GM18868 (cell line): ENCODE measurements around the gene C12orf57.
"Not testable (repeated sequence)": the region's sequence is repeated elsewhere in the genome, so short reads cannot be mapped to it uniquely, and the experiment has no call there.

ENCODE experiments used
- ATAC-seq: cut with Tn5 transposase; IDR thresholded peaks from one replicate; pipeline ENCODE4 v1.9.1; 2021; ENCODE audit warnings: mild to moderate bottlenecking, moderate library complexity; ENCODE audit not compliant: unreplicated experiment

The C12orf57 gene, protein sequence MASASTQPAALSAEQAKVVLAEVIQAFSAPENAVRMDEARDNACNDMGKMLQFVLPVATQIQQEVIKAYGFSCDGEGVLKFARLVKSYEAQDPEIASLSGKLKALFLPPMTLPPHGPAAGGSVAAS

DNA sequence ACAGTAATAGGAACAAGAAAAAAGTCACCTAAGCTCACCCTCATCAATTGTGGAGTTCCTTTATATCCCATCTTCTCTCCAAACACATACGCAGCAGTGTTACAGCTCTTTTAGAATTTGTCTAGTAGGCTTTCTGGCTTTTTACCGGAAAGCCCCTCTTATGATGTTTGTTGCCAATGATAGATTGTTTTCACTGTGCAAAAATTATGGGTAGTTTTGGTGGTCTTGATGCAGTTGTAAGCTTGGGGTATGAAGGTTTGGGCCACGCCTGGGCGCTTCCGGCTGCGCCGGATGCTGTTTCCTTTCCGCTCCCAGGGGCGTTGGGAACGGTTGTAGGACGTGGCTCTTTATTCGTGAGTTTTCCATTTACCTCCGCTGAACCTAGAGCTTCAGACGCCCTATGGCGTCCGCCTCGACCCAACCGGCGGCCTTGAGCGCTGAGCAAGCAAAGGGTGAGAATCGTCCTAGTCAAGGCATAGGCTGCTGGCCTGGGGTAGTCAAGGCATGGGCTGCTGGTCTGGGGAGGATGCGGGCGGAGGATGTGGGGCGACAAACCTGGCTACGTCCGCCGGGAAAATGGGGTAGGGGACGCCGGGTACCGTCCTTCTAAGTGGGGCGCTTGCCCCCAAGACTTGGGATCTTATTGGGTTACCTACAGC lies at the start of gene C12orf57, which contains the start of gene RNU7-1:
Gene C12orf57 (plus strand): TSS at position 301 of the 659 bp plus-strand sequence. CDS start 100 bp downstream, at position 401.
Gene RNU7-1 (plus strand): TSS at position 95 of the 659 bp plus-strand sequence.
- ATAC-seq: peak; percentile 32

DNA sequence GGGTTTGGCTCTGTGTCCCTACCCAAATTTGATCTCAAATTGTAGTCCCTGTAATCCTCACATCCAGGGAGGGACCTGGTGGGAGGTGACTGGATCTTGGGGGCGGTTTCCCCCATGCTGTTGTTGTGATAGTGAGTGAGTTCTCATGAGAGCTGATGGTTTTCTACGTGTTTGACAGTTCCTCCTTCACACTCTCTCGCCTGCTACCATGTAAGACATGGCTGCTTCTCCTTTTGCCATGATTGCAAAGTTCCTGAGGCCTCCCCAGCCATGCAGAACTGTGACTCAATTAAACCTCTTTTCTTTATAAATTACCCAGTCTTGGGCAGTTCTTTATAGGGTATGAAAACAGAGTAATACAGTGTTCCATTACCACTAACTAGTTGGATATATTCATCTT lies 49.5 kb upstream of the C12orf57 start:
- ATAC-seq: no peak

DNA sequence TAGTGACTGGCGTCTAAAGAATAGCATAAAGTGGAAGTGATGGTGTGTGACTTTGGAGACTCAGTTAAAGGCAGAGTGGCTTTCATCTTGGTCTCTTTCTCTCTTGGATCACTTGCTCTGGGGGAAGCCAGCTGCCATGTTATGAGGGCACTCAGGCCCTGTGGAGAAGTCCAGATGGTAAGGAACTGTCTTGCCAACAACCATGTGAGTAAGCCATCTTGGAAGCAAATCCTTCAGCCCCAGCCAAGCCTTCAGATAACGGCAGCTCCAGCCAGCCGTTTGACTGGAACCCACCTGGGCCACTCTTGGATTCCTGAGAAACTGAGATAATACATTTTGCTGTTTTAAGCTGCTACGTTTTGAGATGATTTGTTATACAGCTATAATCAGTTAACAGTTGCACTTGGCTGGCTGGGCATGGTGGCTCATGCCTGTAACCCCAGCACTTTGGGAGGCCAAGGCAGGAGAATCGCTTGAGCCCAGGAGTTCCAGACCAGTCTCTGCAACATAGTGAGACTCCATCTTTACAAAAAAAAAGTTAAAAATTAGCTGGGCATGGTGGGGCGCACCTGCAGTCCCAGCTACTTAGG lies 46.9 kb upstream of the C12orf57 start:
- ATAC-seq: no peak

DNA sequence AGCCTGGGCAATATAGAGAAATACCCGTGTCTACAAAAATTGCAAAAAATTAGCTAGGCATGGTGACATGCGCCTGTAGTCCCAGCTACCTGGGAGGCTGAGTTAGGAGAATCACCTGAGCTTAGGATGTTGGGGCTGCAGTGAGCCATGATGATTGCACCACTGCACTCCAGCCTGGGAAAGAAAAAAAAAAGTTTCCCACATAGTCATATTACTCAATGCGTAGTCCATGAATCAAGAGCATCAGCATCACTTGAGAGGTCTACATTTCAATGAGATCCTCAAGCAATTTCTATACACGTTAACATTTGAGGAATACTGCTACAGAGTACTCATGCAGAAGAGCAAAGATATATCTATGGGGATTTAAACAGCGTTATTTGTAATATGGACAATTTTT lies 44.4 kb upstream of the C12orf57 start:
- ATAC-seq: no peak

DNA sequence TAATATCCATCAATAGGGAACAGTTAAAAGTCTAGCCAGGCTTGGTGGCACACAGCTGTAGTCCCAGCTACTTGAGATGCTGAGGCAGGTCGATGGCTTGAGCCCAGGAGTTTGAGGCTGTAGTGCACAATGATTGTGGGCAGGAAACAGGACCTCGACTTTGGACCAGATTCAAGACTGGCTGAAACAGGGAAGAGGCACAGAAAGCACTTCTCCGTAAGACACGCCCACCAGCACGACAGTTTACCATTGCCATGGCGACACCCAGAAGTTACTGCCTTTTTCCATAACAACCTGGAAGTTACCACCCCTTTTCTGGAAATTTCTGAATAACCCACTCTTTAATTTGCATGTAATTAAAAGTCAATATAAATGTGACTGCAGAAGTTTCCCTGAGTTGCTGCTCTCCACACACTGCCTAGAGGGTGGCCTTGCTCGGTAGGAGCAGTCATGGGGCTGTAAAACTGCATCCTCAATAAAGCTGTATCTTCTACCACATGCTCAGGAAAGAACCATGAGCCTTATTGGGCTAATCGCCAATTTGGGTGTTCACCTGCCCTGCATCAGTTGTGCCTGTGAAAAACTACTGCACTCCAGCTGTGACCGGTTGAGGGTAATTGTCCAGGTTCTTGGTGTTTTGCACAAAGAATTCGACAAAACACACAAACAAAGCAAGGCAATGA lies 43.8 kb upstream of the C12orf57 start:
- no peak for ATAC-seq

DNA sequence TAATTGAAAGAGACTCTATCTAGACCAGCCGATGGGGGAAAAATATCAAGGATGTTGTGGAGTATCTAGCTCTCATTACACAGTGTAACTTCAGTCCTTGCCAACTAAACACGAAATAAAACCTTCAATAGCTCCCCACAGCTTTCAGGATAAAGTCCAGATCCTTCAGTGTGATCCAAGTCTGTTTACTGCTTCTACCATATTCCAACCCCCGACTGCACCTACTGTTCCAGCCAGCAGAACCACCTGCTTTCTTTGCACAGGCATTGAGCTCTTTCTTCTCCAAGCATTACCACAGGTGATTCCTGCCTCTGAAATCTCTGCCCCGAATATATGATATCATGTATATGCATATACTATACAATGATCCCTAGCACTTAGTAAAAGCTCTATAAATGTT lies 41.4 kb upstream of the C12orf57 start:
- ATAC-seq: no peak

DNA sequence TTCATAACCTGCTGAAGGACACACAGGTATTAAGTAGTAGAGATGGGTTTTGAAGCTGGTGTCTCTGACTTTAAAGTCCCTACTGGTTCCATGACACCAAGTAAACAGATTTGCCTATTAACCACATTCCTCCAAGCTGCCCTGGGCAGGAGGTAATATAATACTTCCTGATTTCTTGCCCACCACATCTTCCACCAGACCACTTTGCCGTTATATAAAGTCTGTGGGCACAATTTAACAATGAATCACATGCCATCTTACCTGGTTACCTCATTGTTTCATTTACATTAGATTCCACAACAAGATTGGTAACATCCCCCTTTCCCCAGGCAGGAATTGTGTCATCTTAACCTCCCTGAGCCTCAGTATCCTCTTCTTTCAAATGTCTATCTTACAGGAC lies 40.1 kb upstream of the C12orf57 start:
- ATAC-seq: no peak

DNA sequence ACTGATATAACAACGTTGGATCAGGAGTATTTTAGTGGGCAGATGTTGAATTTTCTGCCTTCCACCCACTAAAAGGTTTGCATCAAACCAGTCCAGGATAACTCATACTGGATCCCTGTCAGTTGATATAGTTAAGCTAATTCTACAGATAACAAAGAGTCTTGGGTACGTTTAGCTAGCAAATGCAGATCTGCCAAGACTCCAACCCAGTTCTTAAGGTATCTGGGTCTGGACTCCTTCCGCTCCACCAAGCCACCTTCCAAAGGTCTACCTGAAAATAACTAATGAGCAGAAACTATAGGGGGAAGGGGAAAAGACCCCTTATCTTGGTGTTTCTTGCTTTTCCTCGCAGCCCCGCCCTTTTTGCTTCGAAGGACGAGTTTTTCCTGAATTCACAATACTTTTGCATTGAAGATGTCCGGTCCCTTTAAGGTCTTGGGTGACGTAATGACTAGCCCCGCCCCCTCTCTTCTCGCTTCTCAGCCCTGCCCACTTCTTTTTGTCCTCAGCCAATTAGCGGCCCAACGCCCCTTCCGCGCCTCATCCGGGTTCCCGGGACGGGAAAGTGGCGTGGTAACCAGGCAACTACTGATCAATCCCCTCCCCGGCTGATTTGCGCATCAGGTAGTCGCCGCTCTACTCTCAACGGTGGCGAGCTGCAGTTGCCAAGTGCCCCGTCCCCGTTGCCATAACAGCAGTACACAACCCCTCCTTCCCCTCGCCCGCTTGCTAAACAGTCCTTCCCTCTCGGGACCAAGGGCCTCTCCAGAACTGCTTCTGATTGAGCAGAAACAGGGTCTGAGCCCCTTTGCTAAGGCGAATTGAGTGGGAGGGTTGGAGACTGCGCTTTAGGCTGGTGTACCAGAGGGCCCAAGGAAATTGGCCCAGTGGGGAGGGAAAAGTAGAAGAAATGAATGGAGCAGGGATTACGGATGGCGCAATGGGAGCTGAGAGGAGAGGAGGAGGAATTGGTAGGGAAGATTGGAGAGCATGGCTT lies 39.2 kb upstream of the C12orf57 start, which contains the start of gene LRRC23:
Gene LRRC23 (plus strand): TSS at position 543 of the 997 bp plus-strand sequence. CDS start 812 bp downstream, outside the sequence.
- ATAC-seq: peak; percentile 96

DNA sequence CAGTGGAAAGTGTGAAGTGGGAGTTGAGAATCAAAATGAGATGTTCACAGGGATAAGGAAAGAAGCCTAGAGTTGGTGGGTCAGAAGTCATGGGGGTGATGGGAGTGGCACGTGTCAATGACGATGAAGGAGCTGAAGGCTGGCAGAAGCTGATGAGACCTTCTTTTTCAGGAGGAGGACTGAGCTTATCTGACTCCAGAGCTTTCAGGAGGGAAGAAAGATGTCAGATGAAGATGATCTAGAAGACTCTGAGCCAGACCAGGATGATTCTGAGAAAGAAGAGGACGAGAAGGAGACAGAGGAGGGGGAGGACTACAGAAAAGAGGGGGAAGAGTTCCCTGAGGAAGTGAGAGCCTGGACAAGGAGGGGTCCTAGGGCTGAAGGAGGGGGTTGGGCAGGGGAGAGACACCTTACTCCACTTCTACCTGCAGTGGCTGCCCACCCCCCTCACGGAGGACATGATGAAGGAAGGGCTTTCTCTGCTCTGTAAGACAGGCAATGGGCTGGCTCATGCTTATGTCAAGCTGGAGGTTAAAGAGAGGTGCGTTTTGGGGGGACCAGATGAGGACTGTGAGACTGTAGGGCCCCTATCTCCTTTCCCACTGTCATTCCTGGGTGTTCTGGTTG lies 38.3 kb upstream of the C12orf57 start:
- no peak for ATAC-seq

DNA sequence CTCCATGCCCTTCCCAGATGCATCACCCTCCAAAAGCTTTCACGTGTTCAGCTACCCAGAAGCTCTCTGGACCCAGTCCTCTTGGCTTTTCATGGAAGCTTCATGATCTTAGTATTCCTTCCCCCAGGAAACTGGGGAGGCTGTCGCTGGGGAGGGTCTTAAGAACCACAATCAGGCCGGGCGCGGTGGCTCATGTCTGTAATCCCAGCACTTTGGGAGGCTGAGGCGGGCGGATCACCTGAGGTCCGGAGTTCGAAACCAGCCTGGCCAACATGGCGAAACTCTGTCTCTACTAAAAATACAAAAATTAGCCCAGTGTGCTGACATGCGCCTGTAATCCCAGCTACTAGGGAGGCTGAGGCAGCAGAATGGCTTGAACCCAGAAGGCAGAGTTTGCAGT lies 35.7 kb upstream of the C12orf57 start:
- not testable (repeated sequence) for ATAC-seq

DNA sequence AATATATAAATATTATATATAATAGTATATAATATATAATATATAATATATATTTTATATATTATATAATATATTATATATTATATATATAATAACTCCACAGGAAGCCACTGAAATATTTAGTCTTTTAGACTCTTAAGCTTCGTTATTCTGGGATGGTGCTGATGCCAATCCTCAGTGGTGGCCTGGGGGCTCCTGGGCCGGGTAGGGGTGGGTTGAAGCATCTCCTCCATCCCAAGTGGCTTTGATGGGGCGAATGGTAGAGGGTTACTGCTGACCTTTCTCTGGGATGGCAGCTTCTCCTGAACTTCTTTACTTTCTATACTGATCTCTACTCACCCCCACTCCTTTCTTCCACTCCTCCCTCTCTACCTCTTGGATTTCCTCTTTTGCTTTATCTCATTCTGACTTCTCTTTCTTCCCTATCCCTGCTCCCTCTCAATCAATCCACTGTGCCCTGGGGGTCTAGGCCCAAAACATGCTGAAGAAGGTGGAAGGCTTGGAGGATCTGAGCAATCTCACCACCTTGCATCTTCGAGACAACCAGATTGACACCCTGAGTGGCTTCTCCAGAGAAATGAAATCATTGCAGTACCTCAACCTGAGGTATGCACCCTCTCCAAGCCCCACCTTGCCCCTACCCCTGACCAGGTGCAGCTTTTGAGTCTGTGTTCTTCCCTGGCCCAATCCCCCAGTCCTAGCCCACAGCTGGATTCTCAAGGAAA lies 34.2 kb upstream of the C12orf57 start:
- ATAC-seq: no peak

DNA sequence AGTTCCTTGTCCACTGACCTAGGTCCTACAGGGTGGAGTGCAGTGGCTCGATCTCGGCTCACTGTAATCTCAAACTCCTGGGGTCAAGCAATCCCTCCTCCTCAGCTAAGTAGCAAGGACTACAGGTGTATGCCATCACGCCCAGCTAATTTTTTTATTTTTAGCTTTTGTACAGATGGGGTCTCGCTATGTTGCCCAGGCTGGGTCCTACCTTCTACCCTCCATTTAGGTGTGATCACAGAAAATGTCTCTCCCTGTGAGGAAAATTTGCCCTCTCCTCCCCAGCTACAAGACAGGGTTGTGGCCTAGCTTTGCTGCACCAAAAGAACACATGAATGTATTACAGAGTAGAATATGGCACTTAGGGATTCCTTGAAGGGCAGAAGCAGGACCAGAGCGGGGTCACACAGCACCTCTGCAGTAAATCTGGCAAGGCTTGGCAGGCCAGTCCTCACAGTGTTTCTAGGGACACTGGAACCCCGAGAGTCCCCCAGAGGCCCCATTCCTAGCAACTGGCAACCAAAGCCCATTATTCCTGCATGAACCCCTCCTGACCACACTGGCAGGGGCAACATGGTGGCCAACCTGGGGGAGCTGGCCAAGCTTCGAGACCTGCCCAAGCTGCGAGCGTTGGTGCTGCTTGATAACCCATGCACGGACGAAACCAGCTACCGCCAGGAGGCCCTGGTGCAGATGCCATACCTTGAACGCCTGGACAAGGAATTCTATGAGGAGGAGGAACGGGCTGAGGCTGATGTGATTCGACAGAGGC lies 31.5 kb upstream of the C12orf57 start:
- no peak for ATAC-seq

DNA sequence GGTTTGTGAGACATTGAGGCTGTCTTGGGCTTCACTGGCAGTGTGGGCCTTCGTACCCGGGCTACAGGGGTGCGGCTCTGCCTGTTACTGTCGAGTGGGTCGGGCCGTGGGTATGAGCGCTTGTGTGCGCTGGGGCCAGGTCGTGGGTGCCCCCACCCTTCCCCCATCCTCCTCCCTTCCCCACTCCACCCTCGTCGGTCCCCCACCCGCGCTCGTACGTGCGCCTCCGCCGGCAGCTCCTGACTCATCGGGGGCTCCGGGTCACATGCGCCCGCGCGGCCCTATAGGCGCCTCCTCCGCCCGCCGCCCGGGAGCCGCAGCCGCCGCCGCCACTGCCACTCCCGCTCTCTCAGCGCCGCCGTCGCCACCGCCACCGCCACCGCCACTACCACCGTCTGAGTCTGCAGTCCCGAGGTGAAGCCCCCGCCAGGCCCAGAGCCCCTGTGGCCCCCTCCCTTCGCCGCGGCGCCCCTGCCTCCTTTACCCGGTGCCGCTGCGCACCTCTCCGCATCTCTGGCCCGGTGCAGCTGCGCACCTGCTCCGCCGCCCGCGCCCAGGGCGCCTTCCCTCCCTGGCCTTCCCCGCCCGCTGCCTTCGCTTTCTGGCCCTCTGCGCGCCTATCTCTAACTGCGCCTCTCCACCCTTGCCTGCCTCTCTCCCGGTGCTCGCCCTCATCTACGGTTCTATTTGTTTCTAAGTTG lies 29.4 kb upstream of the C12orf57 start, which contains the start of gene ENO2:
Gene ENO2 (plus strand): TSS at position 335 of the 701 bp plus-strand sequence. CDS start 1,253 bp downstream, outside the sequence.
- peak; percentile 81 for ATAC-seq

DNA sequence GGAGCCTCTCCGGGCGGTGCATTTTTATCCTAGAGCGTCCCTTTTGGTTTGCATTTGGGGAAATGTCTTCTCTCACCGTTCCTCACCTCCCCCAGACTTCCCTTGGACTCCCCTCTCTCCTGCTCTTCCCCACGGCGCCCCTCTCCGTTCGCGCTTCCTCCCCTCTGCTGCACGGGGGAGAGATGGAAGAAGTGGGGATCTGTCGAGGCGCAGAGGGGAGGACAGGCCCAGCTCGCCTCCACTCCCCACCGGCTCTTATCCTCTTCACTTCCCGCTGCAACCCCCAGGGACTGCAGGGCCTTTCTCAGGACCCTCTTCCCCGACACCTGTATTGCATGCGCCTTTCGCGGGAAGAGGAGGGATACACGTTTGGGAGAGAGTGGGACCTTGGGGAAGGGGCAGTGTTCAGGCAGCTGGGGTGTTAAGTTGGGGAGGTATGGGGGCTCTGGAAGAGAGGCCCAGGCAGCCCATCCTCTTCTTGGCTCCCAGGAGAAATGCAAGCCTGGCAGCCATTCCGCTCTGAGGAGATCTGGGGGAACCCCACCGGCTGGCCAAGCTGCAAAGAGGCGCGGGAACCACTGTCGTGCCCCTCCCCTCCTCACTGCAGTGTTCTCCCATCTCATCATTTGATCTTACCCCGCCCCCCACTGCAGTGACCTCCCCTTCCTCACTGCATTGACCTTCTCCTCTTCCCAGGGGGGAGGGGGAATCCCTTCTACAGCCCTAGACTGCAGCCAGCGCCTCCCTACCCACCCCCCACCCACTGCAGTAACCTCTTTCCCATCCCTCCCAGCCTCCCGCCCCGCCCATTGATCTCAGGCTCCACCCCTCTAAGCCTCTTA lies 28.7 kb upstream of the C12orf57 start:
- ATAC-seq: no peak

DNA sequence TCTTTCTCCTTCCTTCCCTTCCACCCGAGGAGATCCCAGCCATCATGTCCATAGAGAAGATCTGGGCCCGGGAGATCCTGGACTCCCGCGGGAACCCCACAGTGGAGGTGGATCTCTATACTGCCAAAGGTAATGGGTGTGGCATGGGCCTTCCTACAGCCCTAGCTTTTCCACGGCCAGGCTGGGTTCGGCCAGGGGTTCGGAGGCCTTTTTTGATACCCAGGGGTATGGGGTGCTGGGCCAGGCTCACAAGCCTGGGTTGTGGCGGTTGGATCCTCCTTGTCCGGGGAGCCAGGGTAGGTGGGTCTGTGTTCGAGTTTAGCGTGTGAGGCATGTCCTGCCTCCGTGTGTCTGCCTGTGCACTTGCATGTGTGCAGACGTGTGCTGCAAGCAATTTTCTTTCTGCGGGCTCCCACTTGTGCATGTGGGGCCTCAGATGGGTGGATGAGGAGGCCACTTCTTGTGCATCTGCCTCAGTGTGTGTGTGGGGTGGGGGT lies 28.0 kb upstream of the C12orf57 start:
- no peak for ATAC-seq

DNA sequence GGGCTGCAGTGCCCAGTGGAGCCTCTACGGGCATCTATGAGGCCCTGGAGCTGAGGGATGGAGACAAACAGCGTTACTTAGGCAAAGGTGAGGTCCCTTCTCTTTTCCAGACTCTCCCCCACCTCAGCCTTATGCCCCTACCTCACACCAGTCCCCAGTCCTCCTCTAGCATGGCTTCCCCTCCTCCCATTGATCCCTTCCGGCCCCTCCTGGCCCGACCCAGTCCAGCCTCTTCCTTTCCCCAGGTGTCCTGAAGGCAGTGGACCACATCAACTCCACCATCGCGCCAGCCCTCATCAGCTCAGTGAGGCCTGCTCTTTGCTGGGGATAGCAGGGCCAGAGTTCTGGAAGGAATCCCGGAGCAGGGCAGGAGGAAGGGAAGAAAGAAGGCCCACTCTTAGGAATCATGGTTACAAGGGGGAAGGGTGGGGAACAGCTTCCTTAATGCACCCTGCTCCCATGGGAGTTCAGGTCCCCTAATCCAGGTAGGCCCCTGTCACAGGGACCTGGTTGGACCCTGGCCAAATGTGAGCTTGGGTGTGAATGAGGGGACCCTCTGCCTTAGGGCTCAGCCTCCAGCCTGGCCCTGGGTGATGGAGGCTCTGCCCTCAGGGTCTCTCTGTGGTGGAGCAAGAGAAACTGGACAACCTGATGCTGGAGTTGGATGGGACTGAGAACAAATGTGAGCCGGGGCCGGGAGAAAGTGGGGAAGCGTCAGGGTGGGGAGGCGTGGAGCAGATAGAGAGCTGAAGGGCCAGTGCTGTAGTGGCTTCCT lies 27.2 kb upstream of the C12orf57 start:
- no peak for ATAC-seq
